GOT3 (cell line): ENCODE data around the gene CCDC167.

Source experiments
- DNase-seq: peaks from one replicate; lab custom pipeline; 2025; ENCODE audit warnings: mixed read lengths; lab: John Stamatoyannopoulos, UW

Gene CCDC167

DNA sequence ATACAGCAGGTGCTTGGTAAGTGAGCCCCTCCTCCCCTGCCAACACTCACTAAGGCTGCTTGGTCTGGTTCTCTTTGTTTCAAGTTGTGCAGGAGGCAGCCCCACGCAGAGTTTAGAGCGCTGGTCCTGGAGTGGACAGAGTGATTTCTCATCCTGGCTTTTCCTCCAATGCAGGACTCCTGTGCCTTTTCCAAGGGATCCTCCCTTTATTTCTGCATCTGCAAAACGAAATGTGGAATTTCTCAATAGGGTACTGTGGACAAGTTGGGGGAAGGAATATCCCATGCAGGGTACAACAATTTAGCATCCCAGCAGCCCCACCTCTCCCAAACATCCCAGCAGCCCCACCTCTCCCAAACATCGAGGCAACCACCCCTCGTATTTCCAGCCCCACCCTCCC is 30.6 kb upstream of the CCDC167 start:
- DNase-seq, result no peak

GRCh38 chr6:37528541-37528940 is 28.8 kb upstream of the CCDC167 start:
- DNase-seq, result no peak

GRCh38 chr6:37525460-37526357 is 26.0 kb upstream of the CCDC167 start:
- no peak for DNase-seq

GRCh38 chr6:37524970-37525318 is 25.3 kb upstream of the CCDC167 start:
- no peak for DNase-seq

DNA sequence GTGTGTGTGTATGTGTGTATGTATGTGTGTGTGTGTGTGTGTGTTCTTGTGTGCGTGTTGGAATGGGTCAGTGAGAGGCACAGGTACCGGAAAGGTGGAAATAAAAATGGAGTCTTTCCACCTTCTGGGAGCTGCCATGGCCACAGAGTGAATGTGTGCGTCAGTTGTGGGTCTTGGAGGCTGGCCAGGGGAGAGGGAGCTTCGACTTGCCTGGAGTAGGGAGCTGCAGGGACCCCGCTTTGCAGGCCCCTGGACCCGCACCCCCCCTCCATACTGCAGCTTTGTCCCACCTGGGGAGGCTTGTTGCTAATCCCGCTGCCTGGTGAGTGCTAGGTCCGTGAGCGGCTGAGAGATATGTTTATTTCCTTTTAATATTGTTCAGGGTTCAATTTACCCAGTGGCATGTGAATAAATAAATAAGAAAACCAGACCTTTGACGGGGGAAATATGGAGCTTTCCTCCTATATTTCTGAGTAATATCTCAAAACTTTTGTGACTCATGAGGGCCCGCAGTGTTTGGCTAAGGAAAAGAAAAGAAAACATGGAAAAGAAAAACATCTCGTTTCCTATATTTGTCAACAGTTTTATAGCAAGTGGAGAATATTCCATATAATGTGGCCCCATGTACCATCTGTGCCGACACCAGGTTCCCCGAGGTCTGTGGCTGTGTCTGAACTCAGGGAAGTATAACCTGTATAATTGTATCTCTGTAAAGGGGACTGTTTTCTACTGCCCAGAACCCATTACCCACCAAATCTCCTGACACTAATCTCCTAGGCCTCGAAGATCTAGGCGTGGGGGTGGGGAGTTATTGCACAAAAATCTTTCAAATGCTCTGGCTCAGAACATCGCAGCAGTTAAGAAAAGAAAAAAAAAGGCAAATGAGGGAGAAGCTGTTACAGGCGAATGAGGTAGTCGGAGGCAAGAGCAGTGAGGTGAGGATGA is 24.6 kb upstream of the CCDC167 start:
- no peak for DNase-seq

DNA sequence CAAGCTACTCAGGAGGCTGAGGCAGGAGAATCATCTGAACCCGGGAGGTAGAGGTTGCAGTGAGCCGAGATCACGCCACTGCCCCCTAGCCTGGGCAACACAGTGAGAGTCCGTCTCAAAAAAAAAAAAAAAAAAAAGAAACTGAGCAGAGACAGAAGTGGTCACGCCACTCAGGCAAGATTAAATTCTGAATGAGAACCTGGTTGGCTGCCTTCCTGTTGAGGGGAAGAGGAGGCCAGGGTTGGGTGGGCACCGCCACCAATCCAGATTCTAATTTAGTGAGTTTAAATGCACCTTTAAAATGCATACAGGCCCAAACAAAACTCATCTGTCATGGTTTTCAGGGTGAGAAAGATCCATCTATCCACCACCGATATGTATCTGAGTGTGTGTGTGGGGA is 23.7 kb upstream of the CCDC167 start:
- no peak for DNase-seq

DNA sequence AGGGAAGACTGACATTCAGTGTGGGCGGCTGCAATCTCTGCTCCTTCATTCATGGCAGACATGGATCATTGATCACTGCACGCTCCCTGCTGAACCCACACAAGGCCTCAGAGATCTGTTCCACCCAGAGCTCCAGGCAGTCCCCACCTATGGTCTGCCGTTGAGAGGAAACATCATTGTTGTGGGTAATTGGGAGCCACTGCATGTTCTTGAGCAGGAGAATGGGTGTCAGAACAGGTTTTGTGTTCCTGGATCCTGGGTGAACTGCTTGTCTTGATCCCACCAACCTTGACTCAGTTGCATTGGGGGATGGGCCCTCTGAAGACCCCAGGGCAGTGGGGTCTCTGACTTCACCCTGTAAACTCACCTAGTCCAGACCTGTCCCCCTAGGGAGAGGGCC is 23.1 kb upstream of the CCDC167 start:
- no peak for DNase-seq

DNA sequence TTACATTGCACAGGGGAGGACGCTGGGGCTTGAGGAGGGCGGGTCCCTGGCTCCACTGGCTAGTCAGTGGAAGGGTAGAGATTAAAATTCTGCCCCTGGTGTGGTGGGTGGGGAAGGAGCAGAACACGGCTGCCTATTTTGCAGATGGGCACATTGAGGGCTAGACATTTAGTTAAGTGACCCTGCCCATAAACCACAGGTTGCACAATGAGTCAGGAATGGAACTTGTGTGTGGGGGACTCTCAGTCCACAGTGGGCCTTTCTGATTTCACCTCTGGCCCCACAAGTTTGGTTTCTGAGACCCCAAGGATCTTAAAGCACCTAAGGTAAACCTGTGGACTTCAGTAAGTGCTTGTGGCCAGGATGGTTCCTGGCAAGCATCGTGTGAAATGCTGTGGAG is 22.0 kb upstream of the CCDC167 start:
- DNase-seq, result no peak

DNA sequence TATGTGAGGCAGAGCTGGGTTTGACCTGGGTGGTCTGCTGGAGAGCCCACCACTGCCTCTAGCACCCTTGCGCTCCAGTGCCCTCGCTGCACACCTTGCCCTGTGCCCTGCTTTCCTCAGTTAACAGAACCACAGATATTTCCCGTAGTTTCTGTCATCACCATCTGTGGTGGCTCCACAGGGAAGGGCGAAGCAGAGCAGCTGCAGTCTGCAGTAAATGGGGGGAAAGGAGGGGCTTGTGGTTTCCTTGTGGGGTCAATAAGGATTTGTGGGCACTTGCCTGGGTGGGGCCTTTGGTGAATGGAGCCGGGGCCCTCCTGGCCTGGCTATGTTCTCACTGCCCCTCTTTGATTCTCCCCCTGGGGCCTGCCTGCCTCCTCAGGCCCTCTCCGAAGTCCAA is 21.2 kb upstream of the CCDC167 start:
- DNase-seq, result no peak

DNA sequence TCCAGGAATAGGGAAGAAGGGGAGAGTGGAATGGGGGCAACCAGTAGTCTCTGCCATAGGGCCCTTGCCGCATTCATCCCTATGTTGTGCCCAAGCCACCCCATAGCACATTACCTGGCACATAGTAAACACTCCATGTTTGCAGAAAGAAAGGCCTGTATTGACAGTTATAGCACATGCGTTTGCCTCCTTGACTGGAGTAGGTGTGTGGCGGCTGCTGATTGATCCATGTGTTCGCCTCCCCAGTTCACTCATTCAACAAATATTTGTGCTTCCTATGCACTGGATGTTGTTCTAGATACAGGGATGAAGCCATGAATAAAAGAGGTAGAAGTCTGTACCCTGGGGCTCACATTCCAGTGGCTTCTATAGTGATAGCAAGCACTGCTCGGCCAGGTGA is 19.8 kb upstream of the CCDC167 start:
- no peak for DNase-seq

- DNase-seq, result no peak
Observed at GRCh38 chr6:37518116-37518515, 18.4 kb upstream of the CCDC167 start.

DNA sequence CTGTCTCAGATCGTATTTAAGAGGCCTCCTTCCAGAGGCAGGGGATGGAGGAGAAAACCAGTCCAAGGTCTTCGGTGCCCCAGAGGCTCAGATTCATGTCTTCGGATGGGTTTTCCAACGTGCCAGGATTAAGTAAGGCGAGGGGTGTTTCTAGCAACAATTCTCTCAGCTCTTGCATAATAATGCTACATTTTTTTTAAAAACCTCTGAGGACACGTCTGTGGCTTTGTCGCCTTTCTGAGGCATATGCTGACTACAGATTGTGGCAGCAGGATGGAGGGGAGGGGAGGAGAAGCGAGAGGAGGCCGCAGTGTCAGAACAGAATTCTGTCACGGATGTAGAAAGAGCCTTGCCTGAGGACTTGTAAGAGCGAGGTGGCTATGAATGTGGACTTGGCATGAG is 17.7 kb upstream of the CCDC167 start:
- DNase-seq, result no peak

- no peak for DNase-seq
Observed at GRCh38 chr6:37516920-37517405, 17.3 kb upstream of the CCDC167 start.

GRCh38 chr6:37516076-37516919 is 16.6 kb upstream of the CCDC167 start:
- no peak for DNase-seq

- no peak for DNase-seq
Observed at GRCh38 chr6:37515712-37516075, 16.0 kb upstream of the CCDC167 start.

GRCh38 chr6:37514837-37515236 is 15.1 kb upstream of the CCDC167 start:
- no peak for DNase-seq

GRCh38 chr6:37514321-37514771 is 14.7 kb upstream of the CCDC167 start:
- DNase-seq, result no peak

DNA sequence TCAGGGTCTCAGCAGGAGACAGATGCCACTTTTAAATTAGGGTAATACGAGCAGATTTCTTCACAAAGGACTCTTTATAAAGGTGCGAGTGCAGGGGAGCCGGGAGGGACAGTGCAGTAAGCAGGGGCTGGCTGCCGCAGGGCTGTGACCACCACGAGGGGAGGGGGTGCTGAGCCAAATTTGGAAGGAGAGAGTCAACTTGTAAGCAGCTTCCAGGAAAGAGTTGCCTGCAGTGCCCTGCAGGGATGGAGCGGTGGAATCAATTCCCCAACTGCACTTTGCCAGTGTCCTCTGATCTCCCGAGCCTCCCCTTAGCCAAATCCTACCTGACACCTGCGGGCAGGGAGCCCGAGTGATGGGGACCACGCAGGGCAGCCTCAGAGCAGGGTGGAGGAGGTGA is 13.9 kb upstream of the CCDC167 start:
- no peak for DNase-seq

- no peak for DNase-seq
Observed at GRCh38 chr6:37513155-37513554, 13.5 kb upstream of the CCDC167 start.

DNA sequence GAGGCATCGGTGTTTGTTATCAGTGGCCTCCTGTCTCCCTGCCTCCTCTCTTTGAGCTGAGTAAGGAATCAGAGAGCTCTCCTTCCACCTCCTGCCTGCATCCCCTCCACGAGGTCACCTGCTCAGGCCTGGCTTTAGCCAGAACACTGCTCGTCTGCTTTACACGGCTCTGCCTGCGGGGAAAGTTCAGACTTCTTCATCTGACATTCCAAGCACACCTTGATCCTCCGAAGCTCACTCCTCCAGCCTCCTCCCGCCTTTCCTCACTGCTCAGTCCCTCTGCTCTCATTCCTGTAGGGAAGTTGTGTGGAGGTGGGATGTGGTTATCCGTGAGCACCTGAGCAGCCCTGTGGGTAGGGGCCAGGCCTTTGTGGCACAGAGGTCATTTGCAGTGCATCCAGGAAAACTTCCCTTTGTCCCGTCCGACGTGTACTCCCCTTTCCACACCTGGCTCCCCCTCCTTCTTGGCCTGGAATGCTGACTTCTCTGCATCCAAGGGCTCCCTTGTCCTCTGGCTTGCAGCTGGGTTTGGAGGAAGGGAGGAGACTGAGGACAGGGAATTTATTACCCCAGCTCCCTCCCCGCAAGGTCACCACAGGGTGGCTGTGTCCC is 12.8 kb upstream of the CCDC167 start:
- no peak for DNase-seq

DNA sequence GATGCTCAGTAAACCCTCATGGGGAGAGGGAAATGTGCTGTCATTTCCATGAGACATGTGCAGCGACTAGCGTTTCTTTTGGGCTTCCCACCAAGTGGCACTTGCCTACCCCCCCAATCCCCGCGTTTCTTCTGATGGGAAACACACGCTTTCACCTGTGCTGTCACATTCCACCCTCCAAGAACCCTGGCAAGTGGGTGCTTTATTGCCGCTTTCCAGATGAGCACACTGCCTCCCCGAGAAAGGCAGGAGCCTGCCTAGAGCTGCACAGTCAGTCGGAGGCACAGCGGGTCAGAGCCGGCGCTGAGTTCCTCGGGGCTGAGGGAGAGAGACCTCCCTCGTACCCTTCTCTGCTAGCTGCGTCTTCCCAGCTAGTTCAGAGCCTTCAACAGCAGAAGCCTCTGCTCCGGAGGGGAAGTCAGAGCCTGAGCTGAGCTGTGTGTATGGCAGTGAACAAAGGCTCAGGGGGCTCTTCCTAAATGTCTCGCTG is 12.3 kb upstream of the CCDC167 start:
- no peak for DNase-seq
